PFSK-1 (cell line): Measurements from ENCODE around the gene TMEM132D.

Experiments used
- FOXP2 ChIP-seq: optimal IDR thresholded peaks from 2 replicates; pipeline ENCODE3; 2011; ENCODE audit warnings: borderline replicate concordance, control low read depth, inconsistent platforms; ENCODE audit not compliant: insufficient read depth; ENCODE audit errors: extremely low read length, extremely low read depth
- POLR2AphosphoS5 ChIP-seq: IDR thresholded peaks from 2 replicates; pipeline ENCODE4 v1.6.1; 2012; ENCODE audit warnings: low read depth, mild to moderate bottlenecking, control low read depth, low read length, moderate library complexity
- REST ChIP-seq, 2 experiments: IDR thresholded peaks; 2 replicates each; pipeline versions ENCODE4 v1.6.1 to v1.8.0; 2011 to 2012; ENCODE audit warnings: low read depth in 2 of 2, low read length in 2 of 2, control low read depth in 1 of 2, inconsistent platforms in 1 of 2, mild to moderate bottlenecking in 1 of 2, moderate library complexity in 1 of 2; ENCODE audit not compliant: insufficient read depth in 1 of 2
- SIN3A ChIP-seq: IDR thresholded peaks from 2 replicates; pipeline ENCODE4 v1.6.1; 2012; ENCODE audit warnings: mild to moderate bottlenecking, low read length, moderate library complexity, borderline replicate concordance; ENCODE audit not compliant: insufficient read depth
- TAF1 ChIP-seq: IDR thresholded peaks from 2 replicates; pipeline ENCODE4 v1.6.1; 2012; ENCODE audit warnings: low read length, control low read depth, borderline replicate concordance; ENCODE audit not compliant: insufficient read depth

The TMEM132D gene

GRCh38 chr12:129069886-129070285 is 833.9 kb downstream of the TMEM132D start:
- TF ChIP-seq SIN3A, result no peak
- no peak for TF ChIP-seq FOXP2

- TF ChIP-seq POLR2AphosphoS5 (no peak), REST (IDR thresholded peaks at IDR 0.05; ENCODE audit: insufficient read depth in 1 of 2, low read depth in 2 of 2, low read length in 2 of 2) (no peak), FOXP2 (no peak), TAF1 (no peak), SIN3A (no peak)
Measured at GRCh38 chr12:129068684-129069083, 835.1 kb downstream of the TMEM132D start.

- TF ChIP-seq FOXP2 (no peak), REST (IDR thresholded peaks at IDR 0.05; ENCODE audit: insufficient read depth in 1 of 2, low read depth in 2 of 2, low read length in 2 of 2) (no peak), POLR2AphosphoS5 (no peak), TAF1 (no peak), SIN3A (no peak)
Measured at GRCh38 chr12:129067491-129067890, 836.3 kb downstream of the TMEM132D start.

GRCh38 chr12:129064209-129064855 is 839.5 kb downstream of the TMEM132D start:
- TF ChIP-seq SIN3A (no peak), TAF1 (no peak), REST (IDR thresholded peaks at IDR 0.05; ENCODE audit: insufficient read depth in 1 of 2, low read depth in 2 of 2, low read length in 2 of 2) (no peak), FOXP2 (no peak), POLR2AphosphoS5 (no peak)

- no peak for TF ChIP-seq SIN3A
- TF ChIP-seq FOXP2, result no peak
- no peak for TF ChIP-seq TAF1
- TF ChIP-seq POLR2AphosphoS5, result no peak
- TF ChIP-seq REST (IDR thresholded peaks at IDR 0.05; ENCODE audit: insufficient read depth in 1 of 2, low read depth in 2 of 2, low read length in 2 of 2), result no peak
Measured at GRCh38 chr12:129063600-129063999, 840.2 kb downstream of the TMEM132D start.
